SK-N-SH treated with all-trans-retinoic acid at 6 μM for 48 hours (cell line): ENCODE measurements around the gene UQCR11.

ENCODE experiments used
- ATAC-seq: fragments of 200-7000 bp; cut with Tn5 transposase; 3 replicates; pipeline ENCODE4 v1.9.1; 2020; ENCODE audit warnings: mild to moderate bottlenecking, moderate library complexity
- ARNTL ChIP-seq: fragments of 450-650 bp; formaldehyde crosslinking; IDR thresholded peaks from 2 replicates; pipeline ENCODE4 v1.5.0; 2020; ENCODE audit warnings: low read depth, mild to moderate bottlenecking, moderate library complexity, borderline replicate concordance
- CSDC2 ChIP-seq: fragments of 250-450 bp; sonication (Bioruptor Pico); IDR thresholded peaks from 2 replicates; pipeline ENCODE4 v1.5.0; 2020; ENCODE audit warnings: mild to moderate bottlenecking, moderate library complexity
- ESRRG ChIP-seq: fragments of 250-450 bp; sonication (Bioruptor Pico); IDR thresholded peaks from 2 replicates; pipeline ENCODE4 v1.6.1; 2021; ENCODE audit warnings: mild to moderate bottlenecking
- GLIS3 ChIP-seq: fragments of 250-450 bp; sonication (Bioruptor Pico); IDR thresholded peaks from 2 replicates; pipeline ENCODE4 v1.5.0; 2020; ENCODE audit warnings: mild to moderate bottlenecking, moderate library complexity
- ISL1 ChIP-seq: fragments of 250-450 bp; sonication (Bioruptor Pico); IDR thresholded peaks from 2 replicates; pipeline ENCODE4 v2.1.2; 2022; ENCODE audit warnings: mild to moderate bottlenecking, moderate library complexity
- OSR1 ChIP-seq: fragments of 250-450 bp; sonication (Bioruptor Pico); IDR thresholded peaks from 2 replicates; pipeline ENCODE4 v1.8.0; 2022; ENCODE audit warnings: moderate library complexity, mild to moderate bottlenecking, inconsistent platforms
- PPARA ChIP-seq: fragments of 250-450 bp; sonication (Bioruptor Pico); IDR thresholded peaks from 2 replicates; pipeline ENCODE4 v1.5.0; 2020; ENCODE audit warnings: mild to moderate bottlenecking, borderline replicate concordance
- RARB ChIP-seq: fragments of 250-450 bp; sonication (Bioruptor Pico); IDR thresholded peaks from 2 replicates; pipeline ENCODE4 v1.8.0; 2021; ENCODE audit warnings: mild to moderate bottlenecking, moderate library complexity
- SNAI2 ChIP-seq: fragments of 250-450 bp; sonication (Bioruptor Pico); IDR thresholded peaks from 2 replicates; pipeline ENCODE4 v1.5.0; 2020; ENCODE audit warnings: mild to moderate bottlenecking, moderate library complexity
- TCF4 ChIP-seq: fragments of 250-450 bp; sonication (Bioruptor Pico); IDR thresholded peaks from 2 replicates; pipeline ENCODE4 v1.8.0; 2021; ENCODE audit warnings: mild to moderate bottlenecking, moderate library complexity, borderline replicate concordance
- TSHZ2 ChIP-seq: fragments of 250-450 bp; sonication (Bioruptor Pico); IDR thresholded peaks from 2 replicates; pipeline ENCODE4 v1.5.0; 2020; ENCODE audit warnings: mild to moderate bottlenecking, moderate library complexity
- ZC3H10 ChIP-seq: fragments of 250-450 bp; sonication (Bioruptor Pico); IDR thresholded peaks from 2 replicates; pipeline ENCODE4 v1.5.1; 2021; ENCODE audit warnings: mild to moderate bottlenecking, moderate library complexity
- ZFP3 ChIP-seq: fragments of 250-450 bp; sonication (Bioruptor Pico); IDR thresholded peaks from 2 replicates; pipeline ENCODE4 v1.5.0; 2020; ENCODE audit warnings: mild to moderate bottlenecking, moderate library complexity
- ZFP30 ChIP-seq: fragments of 450-650 bp; formaldehyde crosslinking; IDR thresholded peaks from 2 replicates; pipeline ENCODE4 v1.5.0; 2022; ENCODE audit warnings: mild to moderate bottlenecking, moderate library complexity
- ZNF565 ChIP-seq: fragments of 450-650 bp; formaldehyde crosslinking; conservative IDR thresholded peaks from 2 replicates; pipeline ENCODE4 v1.5.0; 2020; ENCODE audit warnings: low read depth, mild to moderate bottlenecking, moderate library complexity
- ZNF70 ChIP-seq: fragments of 450-650 bp; formaldehyde crosslinking; IDR thresholded peaks from 2 replicates; pipeline ENCODE4 v1.5.0; 2020; ENCODE audit warnings: mild to moderate bottlenecking, moderate library complexity
- ZNF8 ChIP-seq: fragments of 450-650 bp; formaldehyde crosslinking; IDR thresholded peaks from 2 replicates; pipeline ENCODE4 v1.5.0; 2020; ENCODE audit warnings: mild to moderate bottlenecking, moderate library complexity
- TF ChIP-seq, protein P1 (sequence below): fragments of 250-450 bp; sonication (Bioruptor Pico); IDR thresholded peaks from 2 replicates; pipeline ENCODE4 v1.5.1; 2020; ENCODE audit warnings: low read depth, mild to moderate bottlenecking, moderate library complexity
- TF ChIP-seq, protein P2 (sequence below): fragments of 250-450 bp; sonication (Bioruptor Pico); IDR thresholded peaks from 2 replicates; pipeline ENCODE4 v1.5.1; 2021; ENCODE audit warnings: mild to moderate bottlenecking, moderate library complexity
- TF ChIP-seq, protein P3 (sequence below): fragments of 250-450 bp; sonication (Bioruptor Pico); IDR thresholded peaks from 2 replicates; pipeline ENCODE4 v1.8.0; 2021; ENCODE audit warnings: low read depth, mild to moderate bottlenecking, moderate library complexity, borderline replicate concordance

UQCR11 gene

DNA sequence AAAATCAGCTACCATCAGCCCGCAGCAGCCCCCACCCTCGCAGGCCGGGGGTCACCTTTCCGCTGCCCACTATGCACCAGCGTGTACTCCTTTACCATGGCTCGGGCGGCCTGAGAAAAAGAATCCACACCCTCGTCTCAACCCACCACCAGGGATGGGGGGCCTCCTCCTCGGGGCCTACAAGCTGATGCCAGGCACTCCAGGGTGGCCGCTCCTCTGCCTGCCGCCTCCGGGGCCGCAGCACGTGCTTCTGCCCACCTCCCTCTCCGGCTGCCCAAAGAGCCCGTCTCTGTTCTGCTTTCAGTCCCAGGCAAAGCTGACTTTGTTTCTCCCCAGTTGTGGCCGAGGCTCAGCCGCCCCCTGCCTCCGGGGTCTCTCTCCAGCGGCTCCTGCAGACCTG is 26.0 kb downstream of the UQCR11 start (continued):
- TF ChIP-seq, protein P1, sequence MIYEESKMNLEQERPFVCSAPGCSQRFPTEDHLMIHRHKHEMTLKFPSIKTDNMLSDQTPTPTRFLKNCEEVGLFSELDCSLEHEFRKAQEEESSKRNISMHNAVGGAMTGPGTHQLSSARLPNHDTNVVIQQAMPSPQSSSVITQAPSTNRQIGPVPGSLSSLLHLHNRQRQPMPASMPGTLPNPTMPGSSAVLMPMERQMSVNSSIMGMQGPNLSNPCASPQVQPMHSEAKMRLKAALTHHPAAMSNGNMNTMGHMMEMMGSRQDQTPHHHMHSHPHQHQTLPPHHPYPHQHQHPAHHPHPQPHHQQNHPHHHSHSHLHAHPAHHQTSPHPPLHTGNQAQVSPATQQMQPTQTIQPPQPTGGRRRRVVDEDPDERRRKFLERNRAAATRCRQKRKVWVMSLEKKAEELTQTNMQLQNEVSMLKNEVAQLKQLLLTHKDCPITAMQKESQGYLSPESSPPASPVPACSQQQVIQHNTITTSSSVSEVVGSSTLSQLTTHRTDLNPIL (CRISPR knock-in tag): no peak
- no peak for TF ChIP-seq ZC3H10 (CRISPR knock-in tag)
- TF ChIP-seq GLIS3 (CRISPR knock-in tag): no peak
- TF ChIP-seq CSDC2 (CRISPR knock-in tag): no peak

- no peak for ATAC-seq
- TF ChIP-seq, protein P1 (CRISPR knock-in tag): no peak
- TF ChIP-seq SNAI2 (CRISPR knock-in tag): no peak
- TF ChIP-seq RARB (CRISPR knock-in tag): no peak
- no peak for TF ChIP-seq ZC3H10 (CRISPR knock-in tag)
- TF ChIP-seq, protein P2, sequence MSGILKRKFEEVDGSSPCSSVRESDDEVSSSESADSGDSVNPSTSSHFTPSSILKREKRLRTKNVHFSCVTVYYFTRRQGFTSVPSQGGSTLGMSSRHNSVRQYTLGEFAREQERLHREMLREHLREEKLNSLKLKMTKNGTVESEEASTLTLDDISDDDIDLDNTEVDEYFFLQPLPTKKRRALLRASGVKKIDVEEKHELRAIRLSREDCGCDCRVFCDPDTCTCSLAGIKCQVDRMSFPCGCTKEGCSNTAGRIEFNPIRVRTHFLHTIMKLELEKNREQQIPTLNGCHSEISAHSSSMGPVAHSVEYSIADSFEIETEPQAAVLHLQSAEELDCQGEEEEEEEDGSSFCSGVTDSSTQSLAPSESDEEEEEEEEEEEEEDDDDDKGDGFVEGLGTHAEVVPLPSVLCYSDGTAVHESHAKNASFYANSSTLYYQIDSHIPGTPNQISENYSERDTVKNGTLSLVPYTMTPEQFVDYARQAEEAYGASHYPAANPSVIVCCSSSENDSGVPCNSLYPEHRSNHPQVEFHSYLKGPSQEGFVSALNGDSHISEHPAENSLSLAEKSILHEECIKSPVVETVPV (CRISPR knock-in tag): no peak
- TF ChIP-seq ZNF565: no peak
- no peak for TF ChIP-seq ZNF8
- no peak for TF ChIP-seq ZFP3 (CRISPR knock-in tag)
- TF ChIP-seq GLIS3 (CRISPR knock-in tag): no peak
- no peak for TF ChIP-seq TSHZ2
- TF ChIP-seq ZFP30 (CRISPR knock-in tag): no peak
- TF ChIP-seq PPARA (CRISPR knock-in tag): no peak
- TF ChIP-seq, all 23 proteins: peak for 0
Measured at GRCh38 chr19:1577929-1578618, 27.2 kb downstream of the UQCR11 start.

GRCh38 chr19:1577090-1577928 is 28.0 kb downstream of the UQCR11 start:
- no peak; the same call in 2 of the 3 replicates for ATAC-seq
- TF ChIP-seq, protein P2 (CRISPR knock-in tag): no peak
- TF ChIP-seq ZC3H10 (CRISPR knock-in tag) (no peak), ZNF8 (no peak), TSHZ2 (no peak), ZFP3 (CRISPR knock-in tag) (no peak), GLIS3 (CRISPR knock-in tag) (no peak), TCF4 (CRISPR knock-in tag) (no peak), ISL1 (CRISPR knock-in tag) (no peak), CSDC2 (CRISPR knock-in tag) (no peak), ARNTL (CRISPR knock-in tag) (no peak), ESRRG (CRISPR knock-in tag) (no peak), OSR1 (CRISPR knock-in tag) (no peak), ZFP30 (CRISPR knock-in tag) (no peak), RARB (CRISPR knock-in tag) (no peak), ZNF565 (no peak), ZNF70 (CRISPR knock-in tag) (no peak)
- TF ChIP-seq, protein P3, sequence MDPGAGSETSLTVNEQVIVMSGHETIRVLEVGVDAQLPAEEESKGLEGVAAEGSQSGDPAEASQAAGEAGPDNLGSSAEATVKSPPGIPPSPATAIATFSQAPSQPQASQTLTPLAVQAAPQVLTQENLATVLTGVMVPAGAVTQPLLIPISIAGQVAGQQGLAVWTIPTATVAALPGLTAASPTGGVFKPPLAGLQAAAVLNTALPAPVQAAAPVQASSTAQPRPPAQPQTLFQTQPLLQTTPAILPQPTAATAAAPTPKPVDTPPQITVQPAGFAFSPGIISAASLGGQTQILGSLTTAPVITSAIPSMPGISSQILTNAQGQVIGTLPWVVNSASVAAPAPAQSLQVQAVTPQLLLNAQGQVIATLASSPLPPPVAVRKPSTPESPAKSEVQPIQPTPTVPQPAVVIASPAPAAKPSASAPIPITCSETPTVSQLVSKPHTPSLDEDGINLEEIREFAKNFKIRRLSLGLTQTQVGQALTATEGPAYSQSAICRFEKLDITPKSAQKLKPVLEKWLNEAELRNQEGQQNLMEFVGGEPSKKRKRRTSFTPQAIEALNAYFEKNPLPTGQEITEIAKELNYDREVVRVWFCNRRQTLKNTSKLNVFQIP (CRISPR knock-in tag): no peak
